ENCODE data around the gene GRIP2. TPM values are rescaled to one million over a fixed set of nuclear protein-coding genes. Genes with fewer than 3 reads are reported as not detected.

Gene GRIP2
- total and polyA plus RNA-seq, 2 of the 4 experiments (the other 2 are of a cell fraction): 0.05 TPM; not detected in 1

DNA sequence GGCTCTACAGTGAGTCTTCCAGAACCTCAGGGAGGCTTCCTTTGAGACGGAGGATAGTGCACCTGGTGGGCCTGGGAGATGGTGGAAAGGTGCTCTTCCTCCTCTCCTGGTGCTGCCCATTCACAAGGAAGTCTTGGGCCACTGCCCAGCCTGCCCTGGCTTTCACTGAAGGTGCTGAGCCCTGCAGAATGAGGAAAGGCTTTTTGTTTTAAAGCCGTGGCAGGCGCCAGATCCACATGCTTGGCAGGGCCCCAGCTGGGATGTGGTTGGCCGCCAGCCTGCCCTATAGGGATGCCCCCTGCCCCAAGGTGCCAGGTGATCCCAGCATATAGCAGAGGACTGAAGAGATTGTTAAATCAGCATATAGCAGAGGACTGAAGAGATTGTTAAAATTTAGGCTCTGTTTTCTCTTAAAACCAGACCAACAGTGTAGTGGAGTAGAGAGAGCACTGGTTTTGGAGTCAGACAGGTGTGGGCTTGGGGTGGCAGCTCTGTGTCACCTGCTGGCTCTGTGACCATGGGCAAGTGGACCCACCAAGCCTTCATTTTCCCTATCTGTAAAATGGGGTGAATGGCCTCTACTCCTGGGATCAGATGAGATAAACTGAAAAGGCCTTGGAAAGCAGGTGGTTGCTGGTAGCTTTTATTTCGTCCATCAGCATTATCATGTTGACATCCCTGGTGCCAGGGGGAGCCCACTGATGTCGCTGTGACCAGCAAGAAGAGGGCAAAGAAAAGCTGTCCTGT is 84.4 kb downstream of the GRIP2 start:
- no TSS peak for BruUV-seq (replicated peaks)
- POLR2A ChIA-PET (ENCODE audit: unreplicated experiment): no interaction called here

More for the DNA sequence above, 84.4 kb downstream of the GRIP2 start:
- intact Hi-C loops (cut with micrococcal nuclease) (no loop called here), in situ Hi-C loops (cut with MboI; ENCODE audit: low sequenced_read_pairs) (no loop called here), dilution Hi-C loops (cut with HindIII; ENCODE audit: low sequenced_read_pairs, unreplicated experiment) (no loop called here)
- no peak overlapping the region for H3K56ac ChIP-seq (ENCODE audit: extremely low read depth, insufficient read depth, low read length)
- H3K4me3 ChIP-seq (ENCODE audit: insufficient read depth, low read depth, low read length): no peak overlapping the region
- no peak for TF ChIP-seq CEBPB (IDR thresholded peaks at IDR 0.05; ENCODE audit: low read depth, low read length)
- TF ChIP-seq, protein P1, sequence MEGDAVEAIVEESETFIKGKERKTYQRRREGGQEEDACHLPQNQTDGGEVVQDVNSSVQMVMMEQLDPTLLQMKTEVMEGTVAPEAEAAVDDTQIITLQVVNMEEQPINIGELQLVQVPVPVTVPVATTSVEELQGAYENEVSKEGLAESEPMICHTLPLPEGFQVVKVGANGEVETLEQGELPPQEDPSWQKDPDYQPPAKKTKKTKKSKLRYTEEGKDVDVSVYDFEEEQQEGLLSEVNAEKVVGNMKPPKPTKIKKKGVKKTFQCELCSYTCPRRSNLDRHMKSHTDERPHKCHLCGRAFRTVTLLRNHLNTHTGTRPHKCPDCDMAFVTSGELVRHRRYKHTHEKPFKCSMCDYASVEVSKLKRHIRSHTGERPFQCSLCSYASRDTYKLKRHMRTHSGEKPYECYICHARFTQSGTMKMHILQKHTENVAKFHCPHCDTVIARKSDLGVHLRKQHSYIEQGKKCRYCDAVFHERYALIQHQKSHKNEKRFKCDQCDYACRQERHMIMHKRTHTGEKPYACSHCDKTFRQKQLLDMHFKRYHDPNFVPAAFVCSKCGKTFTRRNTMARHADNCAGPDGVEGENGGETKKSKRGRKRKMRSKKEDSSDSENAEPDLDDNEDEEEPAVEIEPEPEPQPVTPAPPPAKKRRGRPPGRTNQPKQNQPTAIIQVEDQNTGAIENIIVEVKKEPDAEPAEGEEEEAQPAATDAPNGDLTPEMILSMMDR (conservative IDR thresholded peaks at IDR 0.05; ENCODE audit: low read depth, low read length): no peak
- TF ChIP-seq SMC3 (IDR thresholded peaks at IDR 0.05; ENCODE audit: low read depth, low read length): no peak
- TF ChIP-seq, protein P2, sequence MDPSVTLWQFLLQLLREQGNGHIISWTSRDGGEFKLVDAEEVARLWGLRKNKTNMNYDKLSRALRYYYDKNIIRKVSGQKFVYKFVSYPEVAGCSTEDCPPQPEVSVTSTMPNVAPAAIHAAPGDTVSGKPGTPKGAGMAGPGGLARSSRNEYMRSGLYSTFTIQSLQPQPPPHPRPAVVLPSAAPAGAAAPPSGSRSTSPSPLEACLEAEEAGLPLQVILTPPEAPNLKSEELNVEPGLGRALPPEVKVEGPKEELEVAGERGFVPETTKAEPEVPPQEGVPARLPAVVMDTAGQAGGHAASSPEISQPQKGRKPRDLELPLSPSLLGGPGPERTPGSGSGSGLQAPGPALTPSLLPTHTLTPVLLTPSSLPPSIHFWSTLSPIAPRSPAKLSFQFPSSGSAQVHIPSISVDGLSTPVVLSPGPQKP (IDR thresholded peaks at IDR 0.05; ENCODE audit: borderline replicate concordance, low read depth, low read length): no peak
- no peak for TF ChIP-seq POLR2A (IDR thresholded peaks at IDR 0.05; ENCODE audit: low read depth, low read length)
- no peak for TF ChIP-seq MXI1 (IDR thresholded peaks at IDR 0.05; ENCODE audit: borderline replicate concordance, low read depth, low read length)
- no peak for TF ChIP-seq FOS (IDR thresholded peaks at IDR 0.05; ENCODE audit: low read depth, low read length)
- no peak for TF ChIP-seq BHLHE40 (IDR thresholded peaks at IDR 0.05; ENCODE audit: low read depth, low read length)
- TF ChIP-seq, protein P3, sequence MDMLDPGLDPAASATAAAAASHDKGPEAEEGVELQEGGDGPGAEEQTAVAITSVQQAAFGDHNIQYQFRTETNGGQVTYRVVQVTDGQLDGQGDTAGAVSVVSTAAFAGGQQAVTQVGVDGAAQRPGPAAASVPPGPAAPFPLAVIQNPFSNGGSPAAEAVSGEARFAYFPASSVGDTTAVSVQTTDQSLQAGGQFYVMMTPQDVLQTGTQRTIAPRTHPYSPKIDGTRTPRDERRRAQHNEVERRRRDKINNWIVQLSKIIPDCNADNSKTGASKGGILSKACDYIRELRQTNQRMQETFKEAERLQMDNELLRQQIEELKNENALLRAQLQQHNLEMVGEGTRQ (IDR thresholded peaks at IDR 0.05; ENCODE audit: low read depth, low read length): no peak
- peaks cover 4% of the 10 kb centered on the region; the same call in 1 of the 2 replicates for H4K20me1 ChIP-seq (ENCODE audit: insufficient read depth, low read length)
- no peaks in the 10 kb centered on the region for H3K27me3 ChIP-seq (ENCODE audit: control insufficient read depth, insufficient read depth, low read length)
- H2AK5ac ChIP-seq (ENCODE audit: low read depth, low read length): no peak overlapping the region; the same call in 1 of the 2 replicates
- H2AK9ac ChIP-seq (replicated peaks; ENCODE audit: low read depth, low read length, poor library complexity): no peak overlapping the region
- 86% methylated on average over 4 of the region's 6 CpGs; no CpG with 5 or more reads in 1 of the 2 experiments for WGBS, 2 experiments (ENCODE audit: extremely low coverage in 2 of 2, insufficient read length in 1 of 2)
- H3K79me1 ChIP-seq (ENCODE audit: low read depth in 1 of 2, low read length in 2 of 2): peaks cover 5 to 34% of the 10 kb centered on the region in 2 experiments; a peak in 3 of 4 replicates
- H4K8ac ChIP-seq (ENCODE audit: low read depth in 2 of 2, low read length in 2 of 2): no peak overlapping the region
- H4K91ac ChIP-seq (ENCODE audit: insufficient read depth, low read depth, low read length): no peak overlapping the region; the same call in 1 of the 2 replicates
- H3K9me3 ChIP-seq (ENCODE audit: control insufficient read depth, insufficient read depth, low read length): no peaks in the 10 kb centered on the region
- no peak overlapping the region for H3K18ac ChIP-seq (ENCODE audit: low read depth, low read length)
- H2BK15ac ChIP-seq (ENCODE audit: low read depth, low read length): peak overlapping the region; percentile 13; the same call in 1 of the 3 replicates
- CTCF ChIA-PET: no interaction called here
- H3K9me1 ChIP-seq (ENCODE audit: insufficient read depth, low read length): peaks cover 36% of the 10 kb centered on the region
- H3K23ac ChIP-seq (ENCODE audit: low read depth, low read length): no peak overlapping the region
- no peak overlapping the region for H3K27ac ChIP-seq (ENCODE audit: insufficient read depth, low read length)
- H3K4ac ChIP-seq (ENCODE audit: low read depth, low read length): no peak overlapping the region
- no peak overlapping the region for H2BK5ac ChIP-seq (ENCODE audit: low read depth, low read length, poor library complexity, severe bottlenecking)
- no peak for DNase-seq
- peaks cover 26% of the 10 kb centered on the region for H3K4me1 ChIP-seq (ENCODE audit: control insufficient read depth, insufficient read depth, low read length)
- H3K9ac ChIP-seq (ENCODE audit: low read depth, low read length): no peak overlapping the region
- no peak overlapping the region for H4K5ac ChIP-seq (ENCODE audit: low read depth, low read length)
- peaks cover 28% of the 10 kb centered on the region; the same call in 1 of the 2 replicates for H3K36me3 ChIP-seq (ENCODE audit: control insufficient read depth, insufficient read depth, low read length)
- no peak for ATAC-seq (ENCODE audit: low read depth)
- no peak overlapping the region for H2BK120ac ChIP-seq (ENCODE audit: low read depth, low read length)
- H3K4me2 ChIP-seq (ENCODE audit: low read depth, low read length): no peak overlapping the region
- H2AFZ ChIP-seq (replicated peaks; ENCODE audit: low read length, poor library complexity): no peak overlapping the region
- no peak overlapping the region for H2BK20ac ChIP-seq (ENCODE audit: low read depth, low read length)
- no peak overlapping the region for H3K14ac ChIP-seq (replicated peaks; ENCODE audit: low read depth, low read length)

Measured in IMR-90 (cell line).